ENCODE measurements around the gene CERKL. TPM values are rescaled to one million over a fixed set of nuclear protein-coding genes. Genes with fewer than 3 reads are reported as not detected.

Gene CERKL
- total RNA-seq, 1 donor from 2014 or later, result not detected

DNA sequence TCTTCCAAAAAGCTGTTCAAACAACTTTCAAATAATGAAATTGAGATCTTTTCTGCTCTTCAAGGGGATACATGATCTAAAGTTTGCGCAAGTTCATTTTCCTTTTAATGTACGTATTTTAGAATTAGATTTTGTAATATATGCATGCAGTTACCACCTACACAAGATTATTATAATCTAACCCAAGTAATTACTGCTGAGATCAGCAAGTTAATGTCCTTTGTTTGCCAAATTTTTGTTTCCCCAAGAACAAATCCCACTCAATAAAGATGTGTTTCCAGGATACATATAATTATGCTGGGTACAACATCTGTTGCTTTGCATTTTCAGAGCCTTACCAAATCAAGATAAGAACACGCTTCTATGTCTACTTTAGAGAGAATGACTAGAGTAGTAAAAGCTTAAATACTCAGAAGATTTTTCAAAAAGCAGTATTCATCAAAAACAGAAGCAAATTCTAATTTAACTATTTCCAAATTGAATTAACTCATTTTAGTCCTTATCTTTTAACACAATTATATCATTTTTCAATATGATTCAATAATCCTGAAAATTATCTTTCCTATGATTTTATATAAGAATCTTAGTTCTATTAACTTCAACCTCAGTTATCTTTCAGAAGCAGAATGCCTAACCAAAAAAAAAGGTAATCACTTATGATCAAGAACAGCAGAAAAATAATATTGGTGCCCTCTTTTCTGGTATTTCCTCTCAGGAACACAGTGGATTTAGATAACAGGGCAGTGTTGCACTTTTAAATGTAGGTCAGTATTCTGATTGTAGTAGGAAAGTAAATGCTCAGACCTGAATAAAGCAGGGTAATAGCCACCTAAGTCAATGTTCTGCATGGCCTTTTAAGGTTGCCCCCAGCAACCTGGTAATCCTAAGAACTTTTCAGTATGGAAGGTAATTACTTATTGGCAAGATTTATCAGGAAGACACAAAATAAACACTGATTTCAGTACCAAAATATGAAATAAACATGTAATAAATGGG lies 28.0 kb downstream of the CERKL start:
- no peak for DNase-seq (ENCODE audit: low spot score)

- no peak for DNase-seq (ENCODE audit: low spot score)
These were observed 29.4 kb downstream of the CERKL start for GRCh38 chr2:181627545-181627944.

- no peak for DNase-seq (ENCODE audit: low spot score)
These were observed 30.2 kb downstream of the CERKL start for GRCh38 chr2:181626671-181627070.

- DNase-seq (ENCODE audit: low spot score), result no peak
These were observed 33.7 kb downstream of the CERKL start for GRCh38 chr2:181623159-181623558.

DNA sequence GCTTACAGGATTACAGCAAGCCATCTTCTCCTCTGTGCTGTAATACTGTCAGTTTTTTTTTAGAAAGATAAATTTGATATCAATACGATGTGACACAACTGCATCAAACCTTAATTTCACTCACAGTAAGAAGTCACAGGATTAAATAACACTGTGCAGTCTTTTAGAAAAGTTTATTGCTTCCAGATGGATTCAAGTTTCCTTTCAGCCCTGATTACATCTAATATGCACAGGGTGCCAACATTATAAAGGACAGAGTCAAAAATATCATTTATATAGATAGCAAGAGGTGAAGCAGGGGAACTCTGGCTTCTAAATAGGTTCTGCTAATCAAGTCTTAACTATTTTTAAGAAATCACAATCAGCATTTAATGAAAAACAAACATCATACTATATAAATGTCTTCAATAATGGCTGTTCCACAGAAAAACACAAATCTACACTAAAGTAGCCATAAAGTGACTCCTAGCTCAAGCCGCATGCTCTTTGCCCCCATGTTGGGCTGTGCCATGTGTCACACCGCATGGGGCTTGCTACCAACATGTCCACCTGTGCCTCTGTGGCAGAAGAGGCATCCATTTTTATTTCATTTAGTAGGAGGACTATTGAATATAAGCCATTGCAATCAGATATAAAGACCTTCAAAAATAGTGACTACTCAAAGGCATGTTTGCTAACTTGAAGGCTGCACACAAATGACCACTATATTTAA lies 35.0 kb downstream of the CERKL start:
- DNase-seq (ENCODE audit: low spot score), result no peak

GRCh38 chr2:181619516-181619915 lies 37.4 kb downstream of the CERKL start:
- no peak for DNase-seq (ENCODE audit: low spot score)

- DNase-seq (ENCODE audit: low spot score), result no peak
These were observed 40.2 kb downstream of the CERKL start for GRCh38 chr2:181616715-181617114.

GRCh38 chr2:181614874-181615638 lies 41.8 kb downstream of the CERKL start:
- DNase-seq (ENCODE audit: low spot score), result no peak

- DNase-seq (ENCODE audit: low spot score), result no peak
These were observed 43.7 kb downstream of the CERKL start for GRCh38 chr2:181613241-181613640.

GRCh38 chr2:181607629-181608590 lies 49.0 kb downstream of the CERKL start:
- DNase-seq (ENCODE audit: low spot score), result no peak

- no peak for DNase-seq (ENCODE audit: low spot score)
These were observed 50.7 kb downstream of the CERKL start for GRCh38 chr2:181605889-181606837.

DNA sequence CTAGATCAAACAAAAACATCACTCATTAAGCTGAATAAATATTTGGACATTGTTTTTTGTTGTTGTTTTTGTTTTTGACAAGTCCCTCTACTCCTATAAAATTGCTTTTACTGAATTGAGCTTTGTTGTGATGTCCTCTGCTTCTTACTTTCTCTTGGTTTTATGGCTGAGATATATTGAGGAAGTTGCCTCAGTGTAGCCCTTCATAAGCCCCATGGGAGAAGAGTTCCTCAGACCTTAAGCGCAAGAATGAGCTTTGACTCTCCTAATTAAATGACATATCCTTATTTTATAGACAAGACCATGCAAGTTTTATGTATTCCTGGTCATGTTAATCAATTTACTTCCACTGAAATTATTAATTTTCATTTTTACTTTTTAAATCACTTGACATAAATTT lies 54.9 kb downstream of the CERKL start:
- no peak for DNase-seq (ENCODE audit: low spot score)

DNA sequence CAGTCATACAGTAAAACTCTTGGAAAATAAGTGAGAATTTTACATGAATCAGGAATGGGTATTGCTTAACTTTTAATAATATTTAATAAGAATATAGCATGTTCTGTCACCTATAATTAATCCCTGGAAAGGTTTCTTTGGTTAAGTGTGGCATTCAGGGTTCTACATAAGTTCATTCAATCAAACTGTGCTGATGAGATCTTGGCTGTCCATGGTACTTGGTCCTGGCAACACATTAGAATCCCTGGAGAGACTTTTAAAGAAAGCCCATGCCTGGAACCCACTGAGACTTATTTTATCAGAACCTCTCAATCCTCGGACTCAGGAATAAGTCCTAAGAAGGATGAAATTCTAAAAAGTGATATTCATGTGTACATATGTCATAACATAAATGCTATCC lies 60.3 kb downstream of the CERKL start:
- DNase-seq (ENCODE audit: low spot score), result no peak

GRCh38 chr2:181594322-181594721 lies 62.6 kb downstream of the CERKL start:
- no peak for DNase-seq (ENCODE audit: low spot score)

GRCh38 chr2:181589779-181590178 lies 67.1 kb downstream of the CERKL start:
- DNase-seq (ENCODE audit: low spot score), result no peak

GRCh38 chr2:181588546-181588945 lies 68.4 kb downstream of the CERKL start:
- no peak for DNase-seq (ENCODE audit: low spot score)

- DNase-seq (ENCODE audit: low spot score), result no peak
These were observed 70.3 kb downstream of the CERKL start for GRCh38 chr2:181586569-181587081.

GRCh38 chr2:181585732-181586131 lies 71.2 kb downstream of the CERKL start:
- no peak for DNase-seq (ENCODE audit: low spot score)

DNA sequence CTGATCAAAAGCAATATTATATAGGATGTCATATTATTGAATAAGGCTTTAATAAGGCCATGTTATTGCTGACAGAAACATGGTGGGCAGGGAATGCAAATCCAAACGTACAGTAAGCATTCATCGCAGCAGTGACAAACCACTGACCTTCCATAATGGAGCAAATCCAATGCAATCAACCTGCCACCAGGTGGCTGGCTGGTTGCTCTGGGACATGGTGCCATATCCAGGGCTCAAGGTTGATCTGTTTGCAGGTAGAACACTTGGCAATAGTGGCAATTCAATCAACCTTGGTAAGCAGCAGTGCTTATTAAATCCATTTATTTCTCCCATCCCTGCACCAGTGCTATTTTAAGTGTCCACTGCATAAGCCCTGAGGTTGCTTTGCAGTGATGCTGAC lies 75.4 kb downstream of the CERKL start:
- no peak for DNase-seq (ENCODE audit: low spot score)
